Fibroblast of lung (primary cell): ENCODE data around the gene KLF3. TPM values are rescaled to one million over a fixed set of nuclear protein-coding genes. Genes with fewer than 3 reads are reported as not detected.

Experiments
- DNase-seq, 2 donors: peaks; one replicate each; pipeline versions ENCODE4 v3.0.0 to v3.0.0-alpha.2; 2010; ENCODE audit warnings: low read depth in 2 of 2
- H2AFZ ChIP-seq: 2 replicates; pipeline ENCODE4 v1.5.1; 2012; ENCODE audit warnings: low read length, control low read depth, inconsistent platforms
- H3K27ac ChIP-seq: 2 replicates; pipeline ENCODE4 v1.5.1; 2011; ENCODE audit warnings: low read length, control low read depth; ENCODE audit not compliant: insufficient read depth
- H3K27me3 ChIP-seq: 2 replicates; pipeline ENCODE4 v1.5.1; 2011; ENCODE audit warnings: mild to moderate bottlenecking, low read length; ENCODE audit not compliant: control insufficient read depth, insufficient read depth
- H3K36me3 ChIP-seq: 2 replicates; pipeline ENCODE4 v1.5.1; 2011; ENCODE audit warnings: low read length; ENCODE audit not compliant: control insufficient read depth, insufficient read depth
- H3K4me1 ChIP-seq: 2 replicates; pipeline ENCODE4 v1.5.1; 2011; ENCODE audit warnings: low read length; ENCODE audit not compliant: control insufficient read depth, insufficient read depth; ENCODE audit errors: extremely low read depth
- H3K4me2 ChIP-seq: 2 replicates; pipeline ENCODE4 v1.5.1; 2011; ENCODE audit warnings: low read length, control low read depth; ENCODE audit not compliant: insufficient read depth; ENCODE audit errors: extremely low read depth
- H3K4me3 ChIP-seq, 4 experiments: fragments of 200-600 bp in 1 of 4; sonication (generic) in 1 of 4; replicated peaks in 1 of 4; 2 replicates each; pipeline ENCODE4 v1.5.1; 2011 to 2016; ENCODE audit warnings: low read length in 4 of 4, low read depth in 3 of 4, mild to moderate bottlenecking in 3 of 4, control low read depth in 2 of 4, inconsistent platforms in 1 of 4, mixed read lengths in 1 of 4; ENCODE audit not compliant: insufficient read depth in 1 of 4; ENCODE audit errors: control extremely low read depth in 1 of 4
- H3K79me2 ChIP-seq: 2 replicates; pipeline ENCODE4 v1.5.1; 2012; ENCODE audit warnings: mild to moderate bottlenecking, low read length, inconsistent platforms; ENCODE audit not compliant: control insufficient read depth, insufficient read depth
- H3K9ac ChIP-seq: 2 replicates; pipeline ENCODE4 v1.5.1; 2011; ENCODE audit warnings: mild to moderate bottlenecking, low read length, control low read depth; ENCODE audit not compliant: insufficient read depth
- H3K9me3 ChIP-seq: 2 replicates; pipeline ENCODE4 v1.5.1; 2012; ENCODE audit warnings: low read depth, low read length; ENCODE audit not compliant: control insufficient read depth, insufficient read depth
- H4K20me1 ChIP-seq: 2 replicates; pipeline ENCODE4 v1.5.1; 2011; ENCODE audit warnings: low read length; ENCODE audit not compliant: control insufficient read depth, insufficient read depth; ENCODE audit errors: extremely low read depth
- CTCF ChIP-seq, 2 donors: IDR thresholded peaks in 1 of 2; conservative IDR thresholded peaks in 1 of 2; 1 replicate in 1 of 2; 2 replicates in 1 of 2; pipeline ENCODE4 v1.5.1; 2011 to 2012; ENCODE audit warnings: low read length in 2 of 2, control low read depth in 1 of 2, inconsistent platforms in 1 of 2, low read depth in 1 of 2, mild to moderate bottlenecking in 1 of 2
- EZH2 ChIP-seq: IDR thresholded peaks from 2 replicates; pipeline ENCODE4 v1.5.1; 2012; ENCODE audit warnings: low read length, control low read depth, mild to moderate bottlenecking; ENCODE audit errors: missing control alignments
- polyA plus RNA-seq, 2 donors: library from polyadenylated mRNA; depleted of rRNA in 1 of 2; stranded (reverse) in 1 of 2; unstranded in 1 of 2; fragments of >200 nt; gene quantifications; 2 replicates each; pipeline ENCODE4 v1.2.1, GENCODE V29; 2011 to 2012; ENCODE audit warnings: missing spikeins in 1 of 2
- total RNA-seq: library from RNA; depleted of rRNA; stranded (reverse); fragments of >200 nt; gene quantifications from 2 replicates; pipeline ENCODE4 v1.2.1, GENCODE V29; 2014

Gene KLF3
- total and polyA plus RNA-seq, 2 donors (not counting 1 experiment from before 2014, with no cell fraction given) = 12.4 to 18.9 TPM

DNA sequence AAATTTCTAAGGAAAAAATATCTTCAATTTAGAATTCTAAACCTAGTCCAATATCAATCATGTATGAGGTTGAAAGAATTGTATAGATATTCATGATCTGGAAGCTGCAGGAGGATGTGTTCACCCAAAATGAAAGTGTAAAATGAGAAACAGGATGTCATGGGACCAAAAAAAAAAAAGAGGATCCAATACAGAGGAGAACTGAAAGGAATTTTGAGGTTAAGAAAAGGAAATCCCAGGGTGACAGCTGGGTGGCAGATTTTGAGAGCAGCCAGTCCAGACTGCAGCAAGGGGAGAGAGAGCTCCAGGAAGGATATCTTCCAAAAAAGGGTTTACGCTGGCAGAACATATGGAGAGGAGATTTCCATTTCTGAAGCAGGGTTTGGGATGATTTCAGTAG lies 79.9 kb downstream of the KLF3 start:
- no peaks in the 10 kb centered on the region for H3K27me3 ChIP-seq
- DNase-seq = no peak
- no peak overlapping the region for H3K4me2 ChIP-seq
- H2AFZ ChIP-seq = no peak overlapping the region
- no peaks in the 10 kb centered on the region for H4K20me1 ChIP-seq
- no peak overlapping the region for H3K9ac ChIP-seq
- H3K9me3 ChIP-seq = no peaks in the 10 kb centered on the region
- H3K27ac ChIP-seq = no peak overlapping the region
- no peaks in the 10 kb centered on the region for H3K4me1 ChIP-seq
- no peak overlapping the region for H3K4me3 ChIP-seq
- H3K79me2 ChIP-seq = no peaks in the 10 kb centered on the region
- no peaks in the 10 kb centered on the region for H3K36me3 ChIP-seq
- TF ChIP-seq CTCF (conservative IDR thresholded peaks at IDR 0.05 in 1 of 2, IDR thresholded peaks at IDR 0.05 in 1 of 2; ENCODE audit: low read depth in 1 of 2, low read length in 2 of 2) (no peak), EZH2 (no peak)

GRCh38 chr4:38745881-38746280 lies 81.9 kb downstream of the KLF3 start:
- H2AFZ ChIP-seq = no peak overlapping the region
- H3K4me3 ChIP-seq = no peak overlapping the region
- no peak for TF ChIP-seq EZH2
- no peak for TF ChIP-seq CTCF (conservative IDR thresholded peaks at IDR 0.05 in 1 of 2, IDR thresholded peaks at IDR 0.05 in 1 of 2; ENCODE audit: low read depth in 1 of 2, low read length in 2 of 2)
- H3K4me2 ChIP-seq = no peak overlapping the region
- no peaks in the 10 kb centered on the region for H4K20me1 ChIP-seq
- no peaks in the 10 kb centered on the region for H3K36me3 ChIP-seq
- H3K27me3 ChIP-seq = no peaks in the 10 kb centered on the region
- no peaks in the 10 kb centered on the region for H3K9me3 ChIP-seq
- no peak overlapping the region for H3K27ac ChIP-seq
- no peaks in the 10 kb centered on the region for H3K79me2 ChIP-seq
- no peaks in the 10 kb centered on the region for H3K4me1 ChIP-seq
- no peak overlapping the region for H3K9ac ChIP-seq
- DNase-seq = no peak

DNA sequence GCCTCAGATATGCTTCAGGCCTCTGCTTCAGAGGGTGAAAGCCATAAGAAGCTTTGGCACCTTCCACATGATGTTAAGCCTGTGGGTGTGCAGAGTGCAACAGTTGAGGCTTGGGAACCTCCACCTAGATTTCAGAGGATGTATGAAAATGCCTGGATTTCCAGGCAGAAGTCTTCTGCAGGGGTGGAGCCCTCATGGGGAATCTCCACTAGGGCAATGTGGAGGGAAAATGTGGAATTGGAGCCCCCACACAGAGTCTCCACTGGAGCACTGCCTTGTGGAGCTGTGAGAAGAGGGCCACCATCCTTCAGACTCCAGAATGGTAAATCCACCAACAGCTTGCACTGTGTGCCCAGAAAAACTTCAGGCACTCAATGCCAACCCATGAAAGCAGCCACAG lies 83.6 kb downstream of the KLF3 start:
- DNase-seq = no peak
- TF ChIP-seq CTCF (conservative IDR thresholded peaks at IDR 0.05 in 1 of 2, IDR thresholded peaks at IDR 0.05 in 1 of 2; ENCODE audit: low read depth in 1 of 2, low read length in 2 of 2) (no peak), EZH2 (no peak)
- no peaks in the 10 kb centered on the region for H4K20me1 ChIP-seq
- no peaks in the 10 kb centered on the region for H3K27me3 ChIP-seq
- no peak overlapping the region for H3K4me3 ChIP-seq
- no peaks in the 10 kb centered on the region for H3K79me2 ChIP-seq
- no peak overlapping the region for H3K4me2 ChIP-seq
- H2AFZ ChIP-seq = no peak overlapping the region
- no peak overlapping the region for H3K9ac ChIP-seq
- no peak overlapping the region for H3K27ac ChIP-seq
- H3K9me3 ChIP-seq = no peaks in the 10 kb centered on the region
- H3K4me1 ChIP-seq = peaks cover 8% of the 10 kb centered on the region
- no peaks in the 10 kb centered on the region for H3K36me3 ChIP-seq
